Common myeloid progenitor, CD34-positive (primary cell): ENCODE results near the gene PLPPR5.

ENCODE experiments used
- CTCF ChIA-PET: fragments of 350-600 bp; sonication (Branson Sonifier 250); formaldehyde crosslinking; loops from one replicate; lab custom pipeline; 2021; ENCODE audit warnings: antibody characterized with exemption; lab: Charles Lee
- POLR2A ChIA-PET: fragments of 350-600 bp; sonication (Branson Sonifier 250); formaldehyde crosslinking; loops from one replicate; lab custom pipeline; 2021; ENCODE audit warnings: antibody characterized with exemption; lab: Charles Lee
- DNase-seq, 3 donors: peaks; one replicate each; pipeline versions ENCODE4 v3.0.0 to v3.0.0-alpha.2; 2013
- H3K27ac ChIP-seq, 2 experiments: 1 replicate in 1 of 2; 2 replicates in 1 of 2; pipeline ENCODE4 v1.7.0; 2013; ENCODE audit warnings: inconsistent platforms in 2 of 2, low read length in 2 of 2, mild to moderate bottlenecking in 2 of 2, low read depth in 1 of 2, moderate library complexity in 1 of 2; ENCODE audit not compliant: severe bottlenecking in 2 of 2, insufficient read depth in 1 of 2, poor library complexity in 1 of 2
- H3K27me3 ChIP-seq, 5 experiments: replicated peaks in 2 of 5; 1 replicate in 3 of 5; 2 replicates in 2 of 5; pipeline versions ENCODE4 v1.6.1 to v1.7.0; 2013; ENCODE audit warnings: low read length in 4 of 5, mild to moderate bottlenecking in 2 of 5, moderate library complexity in 2 of 5, inconsistent platforms in 1 of 5; ENCODE audit not compliant: insufficient read depth in 5 of 5, control insufficient read depth in 4 of 5
- H3K36me3 ChIP-seq, 4 experiments: 1 replicate in 2 of 4; 2 replicates in 2 of 4; pipeline versions ENCODE4 v1.6.1 to v1.7.0; 2013; ENCODE audit warnings: low read length in 3 of 4, control low read depth in 1 of 4, mild to moderate bottlenecking in 1 of 4; ENCODE audit not compliant: control insufficient read depth in 4 of 4, insufficient read depth in 4 of 4
- H3K4me1 ChIP-seq, 4 experiments: 1 replicate in 3 of 4; 2 replicates in 1 of 4; pipeline versions ENCODE4 v1.6.1 to v1.7.1; 2013; ENCODE audit warnings: low read length in 3 of 4, mild to moderate bottlenecking in 3 of 4, control low read depth in 1 of 4, inconsistent platforms in 1 of 4, moderate library complexity in 1 of 4; ENCODE audit not compliant: control insufficient read depth in 4 of 4, insufficient read depth in 4 of 4; ENCODE audit errors: control extremely low read depth in 1 of 4
- H3K4me3 ChIP-seq, 7 experiments: 1 replicate in 4 of 7; 2 replicates in 3 of 7; pipeline versions ENCODE4 v1.5.1 to v1.7.0; 2013; ENCODE audit warnings: mild to moderate bottlenecking in 7 of 7, low read length in 6 of 7, moderate library complexity in 6 of 7, inconsistent platforms in 2 of 7, low read depth in 2 of 7, control low read depth in 1 of 7; ENCODE audit not compliant: insufficient read depth in 4 of 7, control insufficient read depth in 1 of 7; ENCODE audit errors: extremely low read depth in 1 of 7
- H3K9me3 ChIP-seq, 5 experiments: 1 replicate in 4 of 5; 2 replicates in 1 of 5; pipeline versions ENCODE4 v1.6.1 to v1.7.1; 2013; ENCODE audit warnings: low read length in 4 of 5, mild to moderate bottlenecking in 2 of 5, inconsistent platforms in 1 of 5, low read depth in 1 of 5, moderate library complexity in 1 of 5; ENCODE audit not compliant: control insufficient read depth in 4 of 5, insufficient read depth in 2 of 5; ENCODE audit errors: control extremely low read depth in 1 of 5
- WGBS: methylation state at CpG from one replicate; pipeline ENCODE4 v1.1.5; 2013; ENCODE audit not compliant: insufficient coverage; 5-methylcytosine and 5-hydroxymethylcytosine counted together

The PLPPR5 gene

DNA sequence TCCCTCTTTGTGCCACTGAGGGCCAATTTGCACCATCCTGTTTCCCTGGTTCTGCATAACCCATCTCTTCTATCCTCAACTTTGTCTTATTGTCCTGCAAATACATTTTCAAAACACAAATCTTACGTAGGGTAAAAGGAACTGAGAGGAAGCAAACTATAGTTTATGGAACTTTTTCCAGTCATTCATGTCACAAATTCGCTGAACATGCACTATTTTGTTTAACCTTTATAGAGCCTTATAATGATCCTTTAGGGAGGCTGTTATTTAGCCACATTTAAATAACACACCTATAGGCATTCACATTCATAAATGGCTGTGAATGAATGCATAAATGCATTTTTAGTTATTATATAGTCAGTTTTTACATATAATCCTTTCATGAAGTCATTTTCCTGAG, 85.0 kb downstream of the PLPPR5 start:
- Histone ChIP-seq H3K36me3 (no peaks in the 10 kb centered on the region), H3K9me3 (no peaks in the 10 kb centered on the region), H3K4me3 (no peak overlapping the region), H3K27me3 (peaks cover 0 to 2% (median 0%) of the 10 kb centered on the region in 5 experiments), H3K4me1 (no peaks in the 10 kb centered on the region), H3K27ac (no peak overlapping the region)
- CTCF ChIA-PET = no interaction called here
- POLR2A ChIA-PET = no interaction called here
- DNase-seq = no peak
- WGBS = 100% methylated on average over 2 of the region's 2 CpGs

DNA sequence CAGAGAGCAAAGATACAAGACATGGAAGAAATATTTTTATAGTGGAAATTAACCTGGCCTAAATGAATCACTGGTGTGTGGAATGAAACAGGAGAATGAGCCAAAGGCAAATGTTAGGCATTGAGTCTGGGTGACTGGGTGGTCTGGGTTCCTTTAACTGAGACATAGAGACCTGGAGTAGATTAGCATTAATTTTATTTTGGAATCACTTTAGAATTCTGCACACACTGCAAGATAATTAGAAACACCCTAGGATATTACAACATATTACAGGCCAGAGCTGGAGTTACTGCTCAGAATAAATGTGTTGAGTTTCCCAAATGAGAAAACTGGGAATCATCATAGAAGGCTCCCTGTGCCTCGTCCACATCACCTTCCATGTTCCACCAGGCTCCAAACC, 85.5 kb downstream of the PLPPR5 start:
- no peaks in the 10 kb centered on the region for H3K36me3 ChIP-seq
- DNase-seq = no peak
- no peaks in the 10 kb centered on the region for H3K4me1 ChIP-seq
- CTCF ChIA-PET = no interaction called here
- peaks cover 0 to 2% (median 0%) of the 10 kb centered on the region in 5 experiments for H3K27me3 ChIP-seq
- no peak overlapping the region for H3K4me3 ChIP-seq
- H3K27ac ChIP-seq = no peak overlapping the region
- POLR2A ChIA-PET = no interaction called here
- H3K9me3 ChIP-seq = no peaks in the 10 kb centered on the region
- 100% methylated on average over 1 of the region's 1 CpG for WGBS

DNA sequence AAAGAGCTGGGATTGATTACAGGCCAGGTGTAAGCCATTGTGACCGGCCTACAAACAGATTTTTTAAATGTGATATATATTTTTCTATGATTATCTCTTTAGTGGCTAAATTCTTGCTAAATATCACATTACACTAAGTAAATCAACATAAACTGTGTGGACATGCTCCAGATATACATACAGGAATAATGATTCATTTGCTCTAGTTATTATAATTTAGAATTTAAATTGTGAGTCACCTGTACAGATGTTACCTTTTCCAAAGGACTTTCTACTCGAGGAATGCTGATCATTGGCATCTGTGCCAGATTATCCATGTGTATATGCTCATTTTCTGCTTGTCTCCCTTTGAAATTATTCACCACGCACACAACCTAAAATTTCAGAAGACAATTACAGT, 90.1 kb downstream of the PLPPR5 start:
- no peak for DNase-seq
- WGBS = 80% methylated on average over 1 of the region's 3 CpGs
- no peaks in the 10 kb centered on the region for H3K9me3 ChIP-seq
- no peaks in the 10 kb centered on the region for H3K36me3 ChIP-seq
- peaks cover 0 to 2% (median 0%) of the 10 kb centered on the region in 5 experiments for H3K27me3 ChIP-seq
- no peak overlapping the region for H3K4me3 ChIP-seq
- H3K27ac ChIP-seq = no peak overlapping the region
- no peaks in the 10 kb centered on the region for H3K4me1 ChIP-seq
- ChIA-PET POLR2A (no interaction called here), CTCF (interaction anchor here (1.1 to 1.7 kb wide), 2 partner anchors 9 to 121 kb away, joined by 4 read pairs; no protein-coding TSS in a partner anchor)

DNA sequence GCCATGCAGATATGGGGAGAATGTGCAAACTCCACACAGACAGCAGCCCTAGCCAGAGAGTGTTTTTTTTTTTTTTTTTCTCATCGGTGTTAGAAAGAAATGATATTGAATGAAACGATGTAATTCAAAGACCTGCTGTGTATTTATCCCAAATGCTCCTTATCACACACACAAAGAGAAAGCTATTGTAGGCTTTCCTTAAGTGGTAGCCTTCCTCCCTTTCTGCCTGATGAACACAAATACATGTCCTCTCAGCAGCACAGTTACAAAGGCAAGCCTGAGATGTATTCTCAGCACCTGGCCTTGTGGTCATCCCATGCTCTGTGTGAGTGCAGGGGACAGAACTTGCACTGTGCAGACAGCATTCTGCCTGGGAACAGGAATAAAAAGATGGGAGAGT, 93.8 kb downstream of the PLPPR5 start:
- H3K4me1 ChIP-seq = no peaks in the 10 kb centered on the region
- no peaks in the 10 kb centered on the region for H3K9me3 ChIP-seq
- WGBS = no CpG with 5 or more reads among the region's 2 CpGs
- DNase-seq = no peak
- no peak overlapping the region for H3K27ac ChIP-seq
- POLR2A ChIA-PET = no interaction called here
- no peak overlapping the region for H3K4me3 ChIP-seq
- CTCF ChIA-PET = no interaction called here
- no peaks in the 10 kb centered on the region for H3K27me3 ChIP-seq
- H3K36me3 ChIP-seq = no peaks in the 10 kb centered on the region

DNA sequence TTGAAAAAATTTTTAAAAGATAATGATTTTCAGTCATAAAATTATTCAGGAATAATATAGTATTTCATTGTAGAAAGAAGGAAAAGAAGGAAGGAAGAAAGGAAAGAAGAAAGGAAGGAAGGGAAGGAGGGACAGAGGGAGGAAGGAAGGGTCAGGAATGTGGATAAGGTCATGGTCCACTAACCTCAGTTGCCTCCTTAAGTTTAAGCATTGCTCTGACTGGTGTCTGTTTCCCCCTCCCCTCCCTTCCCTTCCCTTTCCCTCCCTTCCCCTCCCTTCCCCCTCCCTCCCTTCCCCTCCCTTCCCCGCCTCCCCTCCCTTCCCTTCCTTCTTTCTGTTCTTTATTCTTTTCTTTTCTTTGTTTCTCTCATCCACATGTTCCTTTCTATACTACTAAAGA, 95.7 kb downstream of the PLPPR5 start:
- H3K27ac ChIP-seq = no peak overlapping the region
- no peaks in the 10 kb centered on the region for H3K4me1 ChIP-seq
- POLR2A ChIA-PET = no interaction called here
- H3K36me3 ChIP-seq = no peaks in the 10 kb centered on the region
- no CpG with 5 or more reads among the region's 1 CpG for WGBS
- CTCF ChIA-PET = no interaction called here
- no peaks in the 10 kb centered on the region for H3K27me3 ChIP-seq
- DNase-seq = no peak
- no peak overlapping the region for H3K4me3 ChIP-seq
- H3K9me3 ChIP-seq = no peaks in the 10 kb centered on the region

DNA sequence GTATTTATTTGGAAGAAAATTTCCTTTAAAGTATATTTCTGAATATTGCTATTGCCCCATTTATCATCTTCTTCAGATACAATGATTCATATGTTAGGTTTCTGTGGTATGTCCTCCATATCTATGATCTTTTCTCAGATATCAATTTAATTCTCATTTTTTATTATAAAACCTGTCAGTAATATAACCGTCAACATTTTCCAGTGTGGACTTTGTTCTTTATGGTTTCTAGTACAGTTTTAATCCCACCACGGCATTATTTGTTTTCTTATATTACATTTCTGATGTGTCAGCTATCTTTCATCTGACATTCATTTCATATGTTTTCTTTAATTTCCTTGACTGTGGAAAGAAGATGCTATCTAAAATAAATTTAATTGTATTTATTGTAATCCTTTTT, 97.9 kb downstream of the PLPPR5 start:
- Histone ChIP-seq H3K4me3 (no peak overlapping the region), H3K9me3 (no peaks in the 10 kb centered on the region), H3K27ac (no peak overlapping the region), H3K36me3 (no peaks in the 10 kb centered on the region), H3K27me3 (no peaks in the 10 kb centered on the region), H3K4me1 (no peaks in the 10 kb centered on the region)
- CTCF ChIA-PET = no interaction called here
- POLR2A ChIA-PET = no interaction called here
- no CpG with 5 or more reads among the region's 2 CpGs for WGBS
- DNase-seq = no peak

DNA sequence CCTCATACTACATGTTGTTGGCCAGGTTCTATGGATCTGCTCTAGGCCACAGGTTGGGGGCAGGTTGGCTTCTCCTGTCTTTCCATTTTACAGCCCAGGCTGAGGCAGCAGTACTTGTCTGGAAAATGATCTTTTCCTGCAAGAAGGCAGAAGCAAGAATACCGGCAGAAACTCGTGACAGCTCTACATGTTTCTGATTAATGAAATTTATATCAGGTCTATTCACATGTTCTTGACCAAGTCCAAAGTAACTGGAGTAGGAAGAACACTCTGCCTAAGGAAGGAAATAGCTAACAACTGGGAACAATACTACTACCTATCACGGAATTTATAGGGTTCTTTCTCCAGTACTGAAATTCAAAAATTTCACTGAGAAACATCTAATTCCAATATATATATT, 98.3 kb downstream of the PLPPR5 start:
- DNase-seq = no peak
- Histone ChIP-seq H3K27ac (no peak overlapping the region), H3K36me3 (no peaks in the 10 kb centered on the region), H3K4me1 (no peaks in the 10 kb centered on the region), H3K4me3 (no peak overlapping the region), H3K9me3 (no peaks in the 10 kb centered on the region), H3K27me3 (no peaks in the 10 kb centered on the region)
- 80% methylated on average over 2 of the region's 3 CpGs for WGBS
- ChIA-PET POLR2A (no interaction called here), CTCF (no interaction called here)
